Ishikawa (cell line): ENCODE results near the gene DOCK6.

Source experiments
- CREB1 ChIP-seq: IDR thresholded peaks from 2 replicates; pipeline ENCODE4 v1.6.1; 2012; ENCODE audit warnings: low read depth
- EGR1 ChIP-seq: IDR thresholded peaks from 2 replicates; pipeline ENCODE4 v1.6.1; 2012
- EP300 ChIP-seq: IDR thresholded peaks from 2 replicates; pipeline ENCODE4 v1.6.1; 2012; ENCODE audit warnings: borderline replicate concordance
- FOXM1 ChIP-seq: IDR thresholded peaks from 2 replicates; pipeline ENCODE4 v1.6.1; 2012; ENCODE audit warnings: low read depth, borderline replicate concordance
- NFIC ChIP-seq: IDR thresholded peaks from 2 replicates; pipeline ENCODE4 v1.6.1; 2012
- RAD21 ChIP-seq: IDR thresholded peaks from 2 replicates; pipeline ENCODE4 v1.6.1; 2012; ENCODE audit warnings: low read depth
- TAF1 ChIP-seq: IDR thresholded peaks from 2 replicates; pipeline ENCODE4 v1.6.1; 2012; ENCODE audit warnings: low read depth, mild to moderate bottlenecking
- TCF12 ChIP-seq: IDR thresholded peaks from 2 replicates; pipeline ENCODE4 v1.6.1; 2012; ENCODE audit warnings: low read depth
- TEAD4 ChIP-seq: IDR thresholded peaks from 2 replicates; pipeline ENCODE4 v1.6.1; 2012
- YY1 ChIP-seq: IDR thresholded peaks from 2 replicates; pipeline ENCODE4 v1.6.1; 2012; ENCODE audit warnings: low read depth
- ZBTB7A ChIP-seq: IDR thresholded peaks from 2 replicates; pipeline ENCODE4 v1.6.1; 2012; ENCODE audit warnings: low read depth
- TF ChIP-seq, protein P1 (sequence below): IDR thresholded peaks from 2 replicates; pipeline ENCODE4 v1.6.1; 2012
- TF ChIP-seq, protein P2 (sequence below): IDR thresholded peaks from 2 replicates; pipeline ENCODE4 v1.6.1; 2012; ENCODE audit warnings: low read depth, mild to moderate bottlenecking

DNA sequence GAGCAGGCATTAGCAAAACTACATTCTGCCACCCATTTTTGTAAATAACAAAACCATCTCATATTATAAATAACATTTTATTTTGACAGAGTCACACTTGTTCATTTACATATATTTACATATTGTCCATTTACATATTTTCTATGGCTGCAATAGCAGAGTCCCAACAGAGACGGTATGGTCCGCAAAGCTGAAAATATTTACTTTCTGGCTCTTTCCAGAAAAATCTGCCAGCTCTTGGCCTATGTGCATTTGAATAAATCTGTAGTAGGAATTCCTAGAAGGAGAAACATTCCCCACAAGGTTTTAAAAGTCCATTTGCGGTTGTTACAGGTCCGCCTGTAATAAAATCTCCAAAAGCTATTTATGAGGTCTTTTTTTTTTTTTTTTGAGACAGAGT lies 27.9 kb upstream of the DOCK6 start:
- no peak for TF ChIP-seq RAD21
- no peak for TF ChIP-seq EGR1
- TF ChIP-seq, protein P1, sequence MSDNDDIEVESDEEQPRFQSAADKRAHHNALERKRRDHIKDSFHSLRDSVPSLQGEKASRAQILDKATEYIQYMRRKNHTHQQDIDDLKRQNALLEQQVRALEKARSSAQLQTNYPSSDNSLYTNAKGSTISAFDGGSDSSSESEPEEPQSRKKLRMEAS = no peak
- TF ChIP-seq EP300 = no peak
- TF ChIP-seq YY1 = no peak
- TF ChIP-seq FOXM1 = no peak
- no peak for TF ChIP-seq TAF1
- TF ChIP-seq CREB1 = no peak
- no peak for TF ChIP-seq TCF12
- TF ChIP-seq NFIC = no peak
- TF ChIP-seq ZBTB7A = no peak
- TF ChIP-seq TEAD4 = no peak
- TF ChIP-seq, protein P2, sequence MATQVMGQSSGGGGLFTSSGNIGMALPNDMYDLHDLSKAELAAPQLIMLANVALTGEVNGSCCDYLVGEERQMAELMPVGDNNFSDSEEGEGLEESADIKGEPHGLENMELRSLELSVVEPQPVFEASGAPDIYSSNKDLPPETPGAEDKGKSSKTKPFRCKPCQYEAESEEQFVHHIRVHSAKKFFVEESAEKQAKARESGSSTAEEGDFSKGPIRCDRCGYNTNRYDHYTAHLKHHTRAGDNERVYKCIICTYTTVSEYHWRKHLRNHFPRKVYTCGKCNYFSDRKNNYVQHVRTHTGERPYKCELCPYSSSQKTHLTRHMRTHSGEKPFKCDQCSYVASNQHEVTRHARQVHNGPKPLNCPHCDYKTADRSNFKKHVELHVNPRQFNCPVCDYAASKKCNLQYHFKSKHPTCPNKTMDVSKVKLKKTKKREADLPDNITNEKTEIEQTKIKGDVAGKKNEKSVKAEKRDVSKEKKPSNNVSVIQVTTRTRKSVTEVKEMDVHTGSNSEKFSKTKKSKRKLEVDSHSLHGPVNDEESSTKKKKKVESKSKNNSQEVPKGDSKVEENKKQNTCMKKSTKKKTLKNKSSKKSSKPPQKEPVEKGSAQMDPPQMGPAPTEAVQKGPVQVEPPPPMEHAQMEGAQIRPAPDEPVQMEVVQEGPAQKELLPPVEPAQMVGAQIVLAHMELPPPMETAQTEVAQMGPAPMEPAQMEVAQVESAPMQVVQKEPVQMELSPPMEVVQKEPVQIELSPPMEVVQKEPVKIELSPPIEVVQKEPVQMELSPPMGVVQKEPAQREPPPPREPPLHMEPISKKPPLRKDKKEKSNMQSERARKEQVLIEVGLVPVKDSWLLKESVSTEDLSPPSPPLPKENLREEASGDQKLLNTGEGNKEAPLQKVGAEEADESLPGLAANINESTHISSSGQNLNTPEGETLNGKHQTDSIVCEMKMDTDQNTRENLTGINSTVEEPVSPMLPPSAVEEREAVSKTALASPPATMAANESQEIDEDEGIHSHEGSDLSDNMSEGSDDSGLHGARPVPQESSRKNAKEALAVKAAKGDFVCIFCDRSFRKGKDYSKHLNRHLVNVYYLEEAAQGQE = no peak
